Putamen (tissue), 1 donor: ENCODE data around the gene MGAT1.
"Not testable (repeated sequence)": the region's sequence is repeated elsewhere in the genome, so short reads cannot be mapped to it uniquely, and the experiment has no call there.

Experiments
- DNase-seq: peaks from one replicate; pipeline ENCODE4 v3.0.0-alpha.2; 2016; ENCODE audit warnings: low spot score

Gene MGAT1

DNA sequence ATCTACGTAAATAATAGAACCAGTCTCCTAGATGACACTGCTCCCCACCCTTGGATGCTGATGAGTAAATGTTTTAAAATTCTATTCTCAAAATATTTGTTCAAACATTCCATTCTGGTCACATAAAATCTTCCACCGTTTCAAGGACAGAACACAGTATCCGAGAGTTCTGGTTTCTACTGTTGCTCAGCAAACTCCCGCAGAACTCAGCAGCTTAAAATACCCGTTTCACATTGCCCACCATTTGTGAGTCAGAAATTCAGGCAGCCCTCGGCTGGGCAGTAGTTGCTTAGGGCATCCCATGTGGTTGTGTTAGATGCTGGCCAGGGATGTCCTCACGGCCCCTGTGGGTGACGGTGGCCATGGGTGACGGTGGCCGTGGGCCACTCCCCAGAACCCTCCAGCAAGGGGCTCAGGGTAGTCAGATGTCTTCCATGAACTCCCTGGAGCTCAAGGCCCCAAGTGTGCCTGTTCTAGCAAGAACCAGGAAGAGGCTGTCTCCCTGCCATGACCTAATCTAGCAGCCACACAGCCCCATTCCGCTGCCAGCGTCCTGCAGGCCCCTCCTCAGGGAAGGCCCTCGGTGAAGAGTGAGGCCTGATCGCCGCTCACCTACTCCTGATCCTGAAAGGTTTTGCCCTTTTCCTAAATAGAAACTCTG is 17.4 kb downstream of the MGAT1 start:
- DNase-seq = no peak

DNA sequence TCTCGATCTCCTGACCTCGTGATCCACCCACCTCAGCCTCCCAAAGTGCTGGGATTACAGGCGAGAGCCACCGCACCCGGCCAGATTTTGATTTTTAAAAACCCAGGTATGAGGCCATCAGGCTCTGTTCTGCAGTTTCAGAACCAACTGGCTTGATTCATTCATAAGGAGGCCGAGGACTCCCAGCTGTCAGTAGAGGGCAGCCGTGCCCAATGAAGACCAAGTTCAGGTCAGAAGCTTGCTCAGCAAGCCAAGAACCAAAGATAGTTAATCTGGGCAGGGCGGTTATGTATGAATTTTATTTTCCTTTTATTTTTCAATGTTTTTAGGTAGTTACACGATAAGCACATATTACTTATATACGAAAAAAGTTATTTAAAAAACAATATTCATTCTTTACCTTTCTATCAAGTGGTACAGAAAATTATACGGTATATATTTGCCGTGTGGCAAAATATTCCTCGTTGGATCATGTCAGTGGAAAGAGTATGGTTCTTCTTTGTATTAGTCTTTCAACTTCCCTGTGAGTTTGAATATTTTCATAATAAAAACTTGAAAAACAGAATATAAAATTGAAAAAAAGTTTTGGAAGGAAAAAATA is 18.0 kb downstream of the MGAT1 start:
- no peak for DNase-seq

DNA sequence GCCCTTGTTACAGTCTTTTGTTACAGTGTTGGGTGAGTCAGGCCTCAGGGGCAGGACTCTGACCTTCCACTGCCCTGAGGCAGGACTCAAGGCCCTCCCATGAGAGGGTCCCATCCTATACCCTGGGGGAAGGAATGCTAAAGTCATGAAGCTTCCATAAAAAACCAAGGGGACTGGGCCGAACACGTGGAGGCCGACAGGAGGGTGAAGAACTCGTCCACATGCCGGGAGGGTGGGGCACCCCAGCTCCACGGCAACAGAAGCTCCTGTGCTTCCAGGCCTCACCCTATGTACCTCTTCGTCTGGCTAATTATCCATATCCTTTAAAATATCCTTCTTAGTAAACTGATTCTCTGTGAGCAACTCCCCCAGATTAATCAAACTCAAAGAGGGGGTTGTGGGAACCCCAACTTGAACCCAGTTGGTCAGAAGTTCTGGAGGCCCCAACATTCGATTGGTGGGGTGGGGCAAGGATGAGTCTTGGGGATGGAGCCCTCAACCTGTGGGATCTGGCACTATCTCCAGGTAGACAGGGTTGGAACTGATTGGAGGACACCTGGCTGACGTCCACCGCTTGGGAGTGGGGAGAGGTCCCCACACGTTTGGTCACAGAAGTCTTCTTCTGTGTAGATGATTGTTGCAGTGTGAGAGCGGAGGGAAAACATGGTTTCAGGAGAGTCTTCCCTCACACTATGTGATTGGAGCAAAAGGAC is 19.1 kb downstream of the MGAT1 start:
- no peak for DNase-seq

DNA sequence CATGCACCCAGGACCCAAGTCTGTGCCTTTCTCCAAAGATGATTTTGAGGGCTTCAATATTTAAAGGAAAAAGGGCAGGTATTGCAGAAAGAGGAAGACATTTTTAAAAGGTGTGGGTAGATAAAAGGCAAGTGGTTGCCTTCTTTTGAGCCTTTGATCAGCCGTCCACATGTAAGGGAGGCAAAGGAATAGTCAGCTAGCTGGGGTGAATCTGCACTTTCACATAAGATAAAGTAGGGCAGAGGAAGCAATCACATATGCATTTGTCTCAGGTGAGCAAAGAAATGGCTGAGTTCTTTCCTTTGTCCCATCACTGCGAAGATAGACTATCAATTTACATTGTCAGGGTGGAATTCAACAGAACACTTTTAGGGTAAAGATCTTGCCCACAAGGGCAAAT is 19.9 kb downstream of the MGAT1 start:
- DNase-seq = no peak

DNA sequence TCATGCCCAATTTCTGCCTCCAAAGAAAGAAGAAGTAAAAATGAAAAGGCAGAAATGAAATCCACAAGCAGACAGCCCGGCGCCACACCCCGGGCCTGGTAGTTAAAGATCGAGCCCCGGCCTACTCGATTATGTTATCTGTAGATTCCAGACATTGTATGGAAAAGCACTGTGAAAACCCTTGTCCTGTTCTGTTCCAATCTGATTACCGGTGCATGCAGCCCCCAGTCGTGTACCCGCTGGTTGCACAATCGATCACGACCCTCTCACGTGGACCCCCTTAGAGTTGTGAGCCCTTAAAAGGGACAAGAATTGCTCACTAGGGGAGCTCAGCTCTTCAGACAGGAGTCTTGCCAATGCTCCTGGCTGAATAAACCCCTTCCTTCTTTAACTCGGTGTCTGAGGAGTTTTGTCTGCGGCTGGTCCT is 20.7 kb downstream of the MGAT1 start:
- not testable (repeated sequence) for DNase-seq

DNA sequence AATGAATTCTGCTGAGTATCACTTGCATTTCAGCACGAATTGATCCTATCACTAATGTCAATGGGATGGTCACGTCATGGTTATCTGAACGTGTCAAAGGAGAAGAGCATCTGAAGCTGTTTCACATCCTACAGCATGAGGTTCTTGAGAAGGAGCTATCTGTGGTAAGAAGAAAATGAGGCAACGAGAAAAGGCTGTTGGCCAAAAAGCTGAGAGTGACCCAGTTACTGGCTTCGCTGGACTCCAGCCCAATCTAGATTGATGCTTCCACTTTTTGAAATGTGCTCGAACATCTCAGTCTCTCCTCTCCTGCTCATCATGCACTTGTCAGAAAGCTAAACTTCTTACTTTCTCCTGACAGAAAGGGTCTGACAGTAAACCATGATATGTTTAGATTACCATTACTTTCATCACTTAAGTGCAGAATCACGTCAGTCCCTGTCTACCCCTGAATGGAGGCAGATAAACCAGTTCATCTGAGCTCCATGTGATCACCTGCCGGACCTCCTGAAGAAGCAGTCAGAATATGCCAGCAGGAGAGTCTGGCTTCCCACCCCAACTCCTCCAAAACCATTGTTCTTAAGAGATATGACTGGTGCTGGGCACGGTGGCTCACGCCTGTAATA is 22.5 kb downstream of the MGAT1 start:
- no peak for DNase-seq

DNA sequence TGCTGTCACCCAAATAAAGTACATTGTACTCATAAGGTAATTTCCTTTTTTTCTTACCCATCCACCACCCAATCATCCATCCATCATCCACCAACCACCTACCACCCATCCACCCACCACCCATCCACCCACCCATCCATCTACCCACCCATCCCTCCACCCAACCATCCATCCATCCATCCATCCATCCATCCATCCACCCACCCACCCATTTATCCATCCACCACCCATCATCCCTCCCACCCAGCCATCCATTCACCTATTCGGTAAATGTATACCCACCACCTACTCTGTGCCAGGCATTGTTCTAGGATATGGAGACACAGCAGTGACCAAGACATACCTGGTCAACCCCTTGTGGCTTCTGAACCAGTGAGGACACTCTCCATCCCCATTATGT is 25.1 kb downstream of the MGAT1 start:
- no peak for DNase-seq

DNA sequence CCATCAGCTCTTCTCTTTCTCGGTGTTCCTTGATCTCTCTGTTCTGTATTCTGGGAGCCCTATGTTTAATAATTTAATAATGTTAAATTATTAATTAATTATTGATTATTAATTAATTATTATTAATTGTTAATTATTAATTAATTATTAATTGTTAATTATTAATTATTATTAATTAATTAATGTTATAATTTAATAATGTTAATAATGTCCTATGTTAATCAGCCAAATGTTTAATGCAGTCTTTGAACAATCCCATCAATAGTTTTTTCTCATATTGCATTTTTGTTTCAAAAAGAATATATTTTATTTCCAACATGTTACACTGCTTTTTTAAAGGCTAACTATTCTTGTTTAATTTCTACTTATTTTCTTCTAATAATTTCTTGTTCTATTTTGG is 26.2 kb downstream of the MGAT1 start:
- DNase-seq = no peak

DNA sequence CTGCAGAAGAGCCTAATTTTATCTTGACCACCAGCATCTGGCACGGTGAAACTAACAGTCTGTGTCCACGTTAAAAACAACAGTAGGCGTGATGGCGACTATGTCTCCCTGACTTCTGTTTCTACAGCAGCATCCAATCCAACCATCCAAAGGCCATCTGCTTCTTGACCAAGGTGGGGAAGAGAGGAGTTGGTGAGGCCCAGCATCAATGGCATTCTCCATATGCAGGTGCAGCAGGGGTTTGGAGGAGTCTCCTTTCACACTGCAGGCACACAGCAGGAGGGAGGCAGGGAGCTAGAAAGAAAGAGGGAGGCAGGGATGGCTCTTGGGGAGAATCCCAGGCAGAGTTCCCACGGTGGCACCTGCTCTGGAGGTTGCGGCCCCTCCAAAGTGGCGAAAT is 27.0 kb downstream of the MGAT1 start:
- no peak for DNase-seq

DNA sequence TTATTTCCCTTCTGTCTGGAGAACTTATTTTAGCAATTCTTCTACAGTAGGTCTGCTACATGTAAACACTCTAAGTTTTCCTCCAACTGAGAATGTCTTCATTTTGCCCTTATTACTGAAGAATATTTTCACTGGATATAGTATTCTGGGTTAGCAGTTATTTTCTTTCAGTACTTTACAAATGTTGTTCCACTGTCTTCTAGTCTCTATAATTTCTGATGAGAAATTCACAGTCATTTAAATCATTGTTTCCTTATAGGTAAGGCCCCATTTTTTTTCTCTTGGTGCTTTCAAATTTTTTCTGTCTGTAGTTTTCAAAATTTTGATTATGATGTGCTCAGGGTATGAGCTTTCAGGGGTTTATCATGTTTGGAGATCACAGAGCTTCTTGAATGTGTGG is 30.8 kb downstream of the MGAT1 start:
- no peak for DNase-seq

DNA sequence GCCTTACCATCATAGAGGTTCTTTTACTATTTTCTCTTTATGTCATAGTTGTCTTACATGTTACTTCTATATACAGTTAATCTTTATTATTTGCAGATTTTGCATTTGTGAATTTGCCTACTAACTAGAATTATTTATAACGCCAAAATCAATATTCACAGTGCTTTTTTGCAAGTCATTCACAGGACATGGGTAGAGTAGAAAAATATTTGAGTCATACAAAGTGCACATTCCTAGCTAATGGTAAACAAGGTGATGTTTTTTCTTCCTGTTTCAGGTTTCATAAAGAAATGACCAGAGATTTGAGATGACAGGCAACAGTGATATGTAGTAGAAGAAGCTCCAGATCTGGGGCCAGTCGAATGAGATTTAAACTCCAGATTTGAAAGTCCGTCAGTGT is 32.8 kb downstream of the MGAT1 start:
- no peak for DNase-seq

DNA sequence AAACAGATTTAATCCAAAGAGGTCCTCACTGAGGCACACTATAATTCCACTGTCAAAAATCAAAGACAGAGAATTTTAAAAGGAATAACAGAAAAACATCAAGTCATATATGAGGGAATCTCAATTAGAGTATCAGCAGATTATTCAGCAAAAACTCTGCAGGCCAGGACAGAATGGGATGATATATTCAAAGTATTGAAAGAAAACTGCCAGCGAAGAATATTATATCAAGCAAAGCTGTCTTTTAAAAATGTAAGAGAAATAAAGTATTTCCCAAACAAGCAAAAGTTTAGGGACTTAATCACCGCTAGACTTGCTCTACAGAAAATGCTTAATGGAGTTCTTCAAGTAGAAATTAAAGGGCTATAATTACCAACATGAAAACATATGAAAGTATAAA is 47.0 kb downstream of the MGAT1 start:
- no peak for DNase-seq

DNA sequence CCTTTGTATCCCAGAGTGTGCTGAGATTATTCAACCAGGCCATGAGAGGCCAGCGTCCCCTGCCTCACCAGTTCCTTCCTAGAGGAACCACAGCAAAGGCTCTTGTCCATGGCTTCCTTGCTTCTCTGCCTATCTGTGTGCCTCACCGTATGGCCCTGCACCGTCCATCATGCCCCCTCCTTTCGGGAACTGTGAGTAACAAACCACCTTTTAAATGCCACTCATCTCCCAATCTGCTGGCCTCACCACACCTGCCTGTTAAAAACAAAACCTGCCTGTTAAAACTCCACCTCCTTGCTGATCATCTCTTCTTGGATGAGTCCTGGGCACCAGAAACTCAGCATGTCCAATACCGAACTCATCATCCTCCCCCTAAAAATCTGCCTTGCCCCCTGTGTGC is 58.4 kb downstream of the MGAT1 start:
- no peak for DNase-seq

DNA sequence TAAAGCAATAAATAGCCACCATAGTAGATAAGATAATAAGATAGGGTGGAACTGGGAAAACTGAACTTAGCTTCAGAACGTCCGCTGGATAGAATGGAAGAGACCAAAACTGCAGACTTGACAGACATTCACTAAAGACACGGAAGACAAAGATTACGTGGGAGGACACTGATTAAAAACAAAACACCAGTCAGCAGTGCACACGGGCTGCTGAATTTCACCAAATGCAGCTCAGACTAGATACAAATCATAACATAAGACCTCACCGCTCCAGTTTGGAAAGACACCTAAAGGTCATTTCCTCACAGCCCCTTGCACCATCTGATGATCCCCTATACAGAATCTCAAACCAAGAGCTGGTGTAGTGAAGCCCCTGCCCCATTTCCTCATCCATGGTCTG is 59.9 kb downstream of the MGAT1 start:
- DNase-seq = no peak

DNA sequence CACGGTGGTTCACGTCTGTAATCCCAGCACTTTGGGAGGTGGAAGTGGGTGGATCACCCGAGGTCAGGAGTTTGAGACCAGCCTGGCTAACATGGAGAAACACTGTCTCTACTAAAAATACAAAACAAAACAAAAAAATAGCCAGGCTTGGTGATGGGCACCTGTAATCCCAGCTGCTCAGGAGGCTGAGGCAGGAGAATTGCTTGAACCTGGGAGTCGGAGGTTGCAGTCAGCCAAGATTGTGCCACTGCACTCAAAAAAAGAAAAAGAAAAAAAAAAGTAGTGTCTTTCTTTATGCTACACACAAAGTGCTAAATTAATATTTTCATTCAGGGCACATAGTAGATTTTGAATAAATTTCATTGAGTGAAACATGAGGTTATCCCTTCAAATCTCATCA is 61.7 kb downstream of the MGAT1 start:
- DNase-seq = not testable (repeated sequence)

DNA sequence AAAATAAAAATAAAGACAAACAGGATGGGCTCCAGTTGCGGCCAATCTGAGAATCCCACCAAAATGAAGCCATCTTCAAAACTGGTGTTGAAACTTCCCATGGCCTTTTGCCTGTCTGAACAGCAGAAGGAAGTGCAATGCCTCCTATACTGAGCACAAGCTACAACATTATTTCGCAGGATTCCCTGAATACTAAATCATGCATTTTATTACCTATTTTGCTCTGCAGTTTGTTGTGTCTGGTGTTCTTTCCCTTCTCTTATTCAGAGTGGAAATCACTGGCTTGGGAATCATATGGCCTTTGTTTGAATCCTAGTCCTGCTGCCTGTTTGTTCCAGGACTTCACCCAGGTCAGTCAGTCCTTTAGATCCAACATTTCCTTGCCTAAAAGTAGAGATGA is 62.6 kb downstream of the MGAT1 start, which contains the start of gene OR2Y1:
OR2Y1 (minus strand) TSS at position 101 of the 400 bp plus-strand sequence; CDS start at position 101, 0 bp downstream.
- DNase-seq = no peak

DNA sequence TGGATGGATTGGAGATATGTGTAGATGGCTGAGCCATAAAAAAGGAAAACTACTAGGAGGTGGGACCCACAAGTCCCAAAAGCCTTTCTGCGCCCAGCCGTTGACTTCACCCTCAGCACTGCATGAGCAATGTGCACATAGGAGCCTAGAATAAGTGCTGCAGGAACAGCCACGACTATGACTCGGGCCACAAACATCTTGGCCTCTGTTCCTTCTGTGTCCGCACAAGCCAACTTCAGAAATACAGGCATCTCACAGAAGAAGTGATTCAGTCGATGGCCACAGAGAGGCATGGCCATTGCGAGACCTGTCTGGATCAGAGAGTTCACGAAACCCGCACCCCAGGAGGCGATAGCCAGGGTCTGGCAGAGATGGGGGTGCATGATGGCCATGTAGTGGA is 63.3 kb downstream of the MGAT1 start:
- DNase-seq = no peak

DNA sequence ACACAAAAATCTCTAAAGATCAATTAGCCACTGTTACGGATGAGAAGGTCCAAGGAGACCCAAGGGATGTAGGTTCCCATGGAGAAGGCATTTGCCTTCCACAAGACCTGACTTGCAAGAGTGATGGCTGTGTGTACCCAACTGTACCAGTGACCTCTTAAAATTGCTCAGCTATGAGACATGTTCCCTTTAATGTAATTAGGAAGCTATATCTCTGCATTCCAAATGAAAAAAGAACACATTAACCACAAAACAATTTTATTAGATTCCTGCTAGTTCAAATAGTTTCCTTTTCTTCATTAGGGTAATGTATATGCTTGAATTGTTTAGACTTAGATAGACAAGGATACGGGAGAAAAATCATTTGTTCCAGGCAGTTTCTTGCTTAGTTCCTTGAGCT is 66.1 kb downstream of the MGAT1 start:
- no peak for DNase-seq
